HG02981 (cell line): ENCODE data around the gene SMIM26.
"Not testable (repeated sequence)": the region's sequence is repeated elsewhere in the genome, so short reads cannot be mapped to it uniquely, and the experiment has no call there.

Source experiments
- ATAC-seq: cut with Tn5 transposase; IDR thresholded peaks from one replicate; pipeline ENCODE4 v1.9.1; 2021; ENCODE audit warnings: mild to moderate bottlenecking, moderate library complexity; ENCODE audit not compliant: unreplicated experiment

The SMIM26 gene

GRCh38 chr20:18566892-18567738, at the start of gene SMIM26:
SMIM26 (plus strand) TSS chr20:18567432; CDS start chr20:18567479, 47 bp downstream.
- peak; percentile 100 for ATAC-seq

DNA sequence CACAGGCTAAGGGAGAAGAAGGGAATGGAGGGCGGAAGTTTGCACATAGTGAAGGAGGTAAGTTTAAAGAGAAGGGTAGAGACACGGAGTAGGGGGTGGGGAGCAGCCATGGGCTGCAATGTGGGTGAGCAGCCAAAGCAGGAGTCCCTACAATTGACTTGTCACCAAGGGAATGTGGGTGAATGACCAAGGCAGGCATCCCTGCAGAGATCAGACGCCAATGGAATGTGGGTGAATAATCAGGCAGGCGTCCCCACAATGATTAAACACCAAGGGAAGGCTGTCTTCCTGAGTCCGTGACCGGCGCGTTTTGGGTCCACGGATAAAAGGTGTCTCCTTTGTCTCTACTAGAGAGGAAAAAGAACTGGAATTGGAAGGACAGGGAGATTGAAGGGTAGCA, 45.2 kb upstream of the SMIM26 start:
- not testable (repeated sequence) for ATAC-seq

GRCh38 chr20:18523066-18523465, 44.2 kb upstream of the SMIM26 start:
- no peak for ATAC-seq

GRCh38 chr20:18524646-18525045, 42.6 kb upstream of the SMIM26 start:
- no peak for ATAC-seq

- not testable (repeated sequence) for ATAC-seq
Measured at GRCh38 chr20:18526761-18527160, 40.5 kb upstream of the SMIM26 start.

DNA sequence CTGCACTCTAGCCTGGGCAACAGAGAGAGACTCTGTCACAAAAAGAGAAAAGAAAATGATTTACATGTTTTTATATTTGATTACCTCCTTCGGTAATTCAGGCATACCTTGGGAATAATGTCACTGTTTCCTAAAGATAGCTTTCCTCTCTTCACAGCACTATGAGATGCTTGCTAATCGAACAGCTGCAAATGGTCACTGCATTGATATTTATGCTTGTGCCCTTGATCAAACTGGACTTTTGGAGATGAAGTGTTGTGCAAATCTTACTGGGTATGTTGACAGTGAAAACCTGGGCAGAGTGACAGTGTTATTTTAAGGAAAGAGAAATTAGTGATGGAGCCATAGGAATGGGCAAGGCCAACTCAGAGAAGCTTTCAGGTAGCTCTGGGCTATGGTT, 39.9 kb upstream of the SMIM26 start:
- no peak for ATAC-seq

GRCh38 chr20:18527836-18528235, 39.4 kb upstream of the SMIM26 start:
- no peak for ATAC-seq

- ATAC-seq, result no peak
Measured at GRCh38 chr20:18529041-18529440, 38.2 kb upstream of the SMIM26 start.

GRCh38 chr20:18532626-18533025, 34.6 kb upstream of the SMIM26 start:
- no peak for ATAC-seq

- no peak for ATAC-seq
Measured at GRCh38 chr20:18533491-18533890, 33.7 kb upstream of the SMIM26 start.

DNA sequence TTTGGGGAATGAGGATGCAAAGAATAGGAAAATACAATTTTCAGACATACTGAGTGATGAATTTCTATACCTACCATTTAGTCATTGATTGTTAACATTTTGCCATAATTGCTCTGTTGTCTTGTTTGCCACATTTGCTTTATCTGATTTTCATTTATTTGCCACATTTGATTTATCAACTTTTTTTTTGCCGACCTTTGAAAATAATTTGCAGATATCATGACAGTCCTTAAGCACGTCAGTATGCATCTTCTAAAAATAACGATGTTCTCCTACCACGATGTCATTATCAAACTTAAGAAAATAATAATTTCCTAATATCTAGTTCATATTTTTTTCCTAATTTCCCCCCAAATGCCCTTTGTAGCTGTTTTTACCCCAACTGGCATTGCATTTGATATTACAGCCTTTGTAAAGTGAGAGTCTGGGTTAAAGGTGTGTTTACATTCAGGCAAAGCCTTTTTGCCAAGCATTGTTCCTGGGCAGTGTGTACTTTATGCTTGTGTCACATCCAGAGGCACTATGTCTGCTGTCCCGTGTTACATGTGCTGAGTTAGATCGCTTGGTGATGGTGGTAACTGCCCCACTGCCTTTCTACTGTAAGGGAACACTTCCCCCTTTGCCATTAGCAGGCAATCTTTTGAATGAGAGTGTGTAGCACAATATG, 33.1 kb upstream of the SMIM26 start:
- no peak for ATAC-seq

- ATAC-seq, result no peak
Measured at GRCh38 chr20:18537651-18538050, 29.6 kb upstream of the SMIM26 start.

DNA sequence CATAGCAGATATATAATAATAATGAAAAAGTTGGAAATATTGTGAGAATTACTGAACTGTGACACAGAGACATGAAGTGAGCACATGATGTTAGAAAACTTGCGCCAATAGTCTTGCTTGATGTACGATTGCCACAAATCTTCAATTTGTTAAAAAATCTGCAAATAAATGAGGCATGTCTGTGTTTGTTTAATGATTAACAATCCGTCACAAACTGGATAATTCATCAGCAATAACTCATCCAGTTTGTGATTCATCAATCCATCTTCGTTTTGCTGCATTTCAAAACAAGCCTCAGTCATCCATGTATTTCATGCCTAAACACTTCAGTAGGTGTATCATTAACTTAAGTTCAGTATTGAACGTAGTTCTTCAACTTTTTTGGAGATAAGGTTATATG, 25.5 kb upstream of the SMIM26 start:
- ATAC-seq, result no peak

DNA sequence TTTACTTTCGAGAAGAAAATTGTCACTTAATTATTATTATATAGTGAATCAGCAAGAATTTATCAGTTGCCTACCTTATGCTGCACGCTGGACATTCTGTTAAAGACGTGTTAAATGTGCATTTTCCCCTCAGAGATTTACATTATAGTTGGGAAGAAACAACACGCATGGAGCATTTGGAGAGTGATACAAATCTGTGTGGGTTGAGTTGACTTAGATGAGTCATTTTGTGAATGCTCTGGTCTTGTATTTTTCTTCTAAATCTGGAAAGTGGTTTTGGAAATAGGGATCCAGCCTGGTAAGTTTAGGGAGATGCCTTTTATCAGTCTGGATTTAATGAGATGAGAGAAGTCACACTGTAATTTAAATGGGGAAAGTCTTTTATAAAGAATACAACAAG, 24.0 kb upstream of the SMIM26 start:
- no peak for ATAC-seq

- no peak for ATAC-seq
Measured at GRCh38 chr20:18543932-18544331, 23.3 kb upstream of the SMIM26 start.

DNA sequence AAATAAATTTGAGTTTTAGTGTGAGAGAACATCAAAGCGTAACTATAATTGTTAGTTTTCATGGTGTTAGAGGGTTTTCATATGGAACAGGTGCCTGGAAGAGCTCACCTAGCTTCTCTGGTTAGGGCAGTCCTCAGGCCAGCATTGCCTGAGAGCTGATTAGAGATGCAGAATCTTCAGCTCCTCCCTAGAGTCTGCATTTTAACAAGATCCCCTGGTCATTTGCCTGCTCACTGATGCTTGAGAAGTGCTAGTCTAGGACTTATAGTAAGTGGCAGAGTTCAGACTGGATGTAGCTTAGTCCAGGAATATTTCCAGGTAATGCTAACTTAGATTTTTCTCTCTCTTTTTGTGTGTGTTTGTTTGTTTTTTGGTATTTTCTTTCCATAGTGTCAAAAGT, 21.7 kb upstream of the SMIM26 start:
- no peak for ATAC-seq

DNA sequence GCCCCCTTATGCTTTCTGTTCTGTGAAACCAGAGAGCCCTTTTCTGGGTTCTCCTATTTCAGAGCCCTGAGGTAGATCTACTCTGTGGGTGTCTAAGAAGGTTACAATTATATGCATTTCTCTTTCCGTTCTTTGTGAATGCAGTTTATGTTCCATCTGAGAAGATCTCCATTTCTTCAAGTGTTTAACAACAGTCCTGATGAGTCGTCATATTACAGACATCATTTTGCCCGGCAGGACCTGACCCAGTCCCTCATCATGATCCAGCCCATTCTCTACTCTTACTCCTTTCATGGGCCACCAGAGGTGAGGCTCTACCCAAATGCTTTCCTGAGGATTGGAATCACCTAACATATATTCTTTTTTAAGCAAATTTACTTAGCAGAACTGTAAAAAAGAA, 18.8 kb upstream of the SMIM26 start:
- ATAC-seq, result no peak

DNA sequence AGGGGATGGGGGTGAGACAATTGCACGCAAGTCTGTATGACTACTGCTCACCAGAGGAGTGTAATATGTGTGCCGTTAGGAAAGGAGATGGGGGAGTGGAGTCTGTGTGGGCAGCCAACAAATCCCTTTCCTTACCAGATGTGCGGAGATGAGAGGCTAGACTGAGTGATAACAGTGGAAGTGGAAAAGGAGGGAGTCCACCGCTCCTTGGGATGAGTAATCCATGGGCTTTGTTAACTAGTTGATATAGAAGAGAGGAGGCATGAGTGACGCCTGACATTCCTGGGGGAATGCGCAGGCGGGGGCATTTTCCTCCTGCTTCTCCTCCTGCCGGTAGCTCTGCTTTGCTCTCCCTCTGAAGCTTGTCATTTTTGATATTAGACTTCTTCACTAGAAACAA, 13.5 kb upstream of the SMIM26 start:
- no peak for ATAC-seq

GRCh38 chr20:18567739-18568091, 483 bp downstream of the SMIM26 start:
- ATAC-seq, result no peak

DNA sequence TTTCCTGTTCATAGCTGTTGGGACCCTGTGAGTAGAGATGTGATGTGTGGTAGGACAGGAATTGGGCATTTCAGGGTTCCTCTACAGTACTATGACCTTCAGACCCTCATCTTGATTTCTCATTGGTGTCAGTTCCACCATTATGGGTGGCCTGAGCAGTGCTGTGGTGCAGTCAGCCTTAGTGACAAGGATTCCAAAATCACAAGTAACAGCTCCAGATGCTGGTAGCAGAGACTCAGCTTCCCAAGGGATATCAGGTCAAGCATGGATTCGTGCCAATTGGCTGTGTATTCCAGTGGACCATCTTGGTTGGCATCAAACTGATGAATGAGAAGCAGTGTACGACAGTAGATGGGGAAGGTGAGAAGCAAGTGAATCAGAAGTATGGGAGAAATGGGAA, 3.8 kb downstream of the SMIM26 start:
- ATAC-seq, result no peak

DNA sequence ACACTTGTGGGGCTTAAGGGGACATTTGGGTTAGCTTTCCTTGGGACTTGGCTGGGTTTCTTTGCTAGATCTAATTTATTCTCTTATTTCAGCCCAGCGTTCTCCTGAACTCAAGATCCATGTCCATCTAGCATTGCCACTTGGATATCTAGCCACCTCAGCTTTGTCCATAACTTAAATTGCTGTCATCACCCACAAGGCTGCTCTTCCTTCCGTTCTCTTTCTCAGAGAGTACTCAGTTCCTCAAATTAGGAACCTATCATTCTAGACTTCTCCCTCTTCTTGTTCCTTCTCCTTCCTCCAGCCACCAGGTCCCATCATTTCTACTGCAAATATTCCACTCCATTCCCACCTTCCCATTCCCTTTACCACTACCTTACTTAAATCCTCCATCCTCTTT, 4.3 kb downstream of the SMIM26 start:
- no peak for ATAC-seq

DNA sequence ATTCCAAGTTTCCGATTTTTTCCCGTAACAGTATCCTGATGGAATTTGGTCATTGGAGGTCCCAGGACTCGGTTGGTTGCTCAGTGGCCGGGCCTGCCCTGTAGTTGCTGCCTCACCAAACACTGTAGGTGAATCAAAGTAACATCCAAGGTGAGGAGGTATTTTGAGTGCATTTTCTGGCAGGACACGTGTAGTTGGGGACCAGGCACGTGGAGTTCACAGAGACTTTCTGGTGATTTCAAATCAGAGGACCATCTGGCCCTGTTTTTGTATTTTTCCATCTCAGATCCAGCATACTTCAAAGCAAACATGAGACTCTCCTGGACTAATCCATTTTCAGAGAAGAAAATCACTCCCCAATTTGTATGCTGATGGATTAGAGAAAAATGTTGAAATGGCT, 10.7 kb downstream of the SMIM26 start:
- no peak for ATAC-seq
